ENCODE measurements around the gene IFITM1. TPM values are rescaled to one million over a fixed set of nuclear protein-coding genes. Genes with fewer than 3 reads are reported as not detected.
"Not testable (repeated sequence)": the region's sequence is repeated elsewhere in the genome, so short reads cannot be mapped to it uniquely, and the experiment has no call there.

IFITM1 gene
- total RNA-seq, 1 donor from 2014 or later = 56.8 TPM

DNA sequence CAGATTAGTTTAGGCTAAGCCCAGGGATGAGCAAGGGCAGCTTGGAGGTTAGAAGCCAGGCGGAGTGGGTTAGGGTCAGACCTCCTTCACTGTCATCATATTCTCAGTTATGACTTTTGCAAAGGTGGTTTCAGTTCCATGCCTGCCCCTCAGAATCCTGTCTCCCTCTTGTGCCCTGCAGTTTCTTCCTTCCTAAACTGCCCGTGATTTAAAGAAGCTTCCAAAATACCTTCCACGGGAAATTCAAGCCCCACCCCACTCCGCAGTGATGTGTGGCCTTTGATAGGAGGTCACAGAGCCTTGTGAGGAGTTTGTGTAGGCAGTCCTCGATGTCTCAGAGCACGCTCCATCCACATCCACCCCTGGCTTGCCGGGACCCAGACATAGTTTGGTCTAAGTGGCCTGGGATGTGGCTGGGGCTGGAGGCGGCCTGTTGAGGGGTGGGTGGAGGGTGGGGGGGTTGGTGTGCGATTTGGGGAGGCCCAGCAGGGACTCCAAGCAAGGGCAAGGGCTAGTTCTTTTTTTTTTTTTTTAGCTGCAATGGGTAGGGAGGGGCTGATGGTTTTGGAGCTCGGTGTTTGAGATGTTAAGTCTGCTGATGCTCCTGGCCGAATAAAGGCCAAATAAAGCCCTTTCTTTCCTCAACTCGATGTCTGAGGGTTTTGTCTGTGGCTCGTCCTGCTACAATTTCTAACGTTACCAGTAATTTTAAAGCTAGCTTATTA, 1.6 kb upstream of the IFITM1 start:
- no peak overlapping the region for H3K4me3 ChIP-seq (ENCODE audit: low read depth, low read length)

DNA sequence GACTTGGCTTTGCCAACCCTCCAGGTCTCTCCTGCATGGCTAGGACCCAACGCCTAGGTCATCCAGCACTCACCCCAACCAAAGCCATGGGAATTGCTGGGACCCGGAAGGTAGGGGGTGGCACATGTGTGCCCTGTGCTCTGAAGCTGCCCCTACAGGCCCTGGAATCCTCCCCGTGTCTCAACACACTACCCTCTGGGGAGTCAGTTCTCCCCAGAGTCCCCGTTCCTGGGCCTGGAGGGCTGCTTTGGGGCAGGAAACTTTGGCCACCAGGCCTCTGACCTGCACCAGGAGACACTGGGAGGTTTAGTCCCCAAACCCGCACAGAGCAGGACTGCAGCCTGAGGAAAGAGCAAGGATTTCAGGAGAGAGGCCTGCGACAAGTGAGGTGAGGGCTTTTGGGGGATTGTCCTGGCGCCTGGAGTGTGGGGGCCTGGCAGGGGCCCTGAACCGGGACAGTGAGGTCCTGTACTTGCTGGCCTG, 495 bp upstream of the IFITM1 start:
- DNase-seq (ENCODE audit: low read depth) = no peak
- H3K4me3 ChIP-seq (ENCODE audit: low read depth, low read length) = no peak overlapping the region
- TF ChIP-seq, protein P1, sequence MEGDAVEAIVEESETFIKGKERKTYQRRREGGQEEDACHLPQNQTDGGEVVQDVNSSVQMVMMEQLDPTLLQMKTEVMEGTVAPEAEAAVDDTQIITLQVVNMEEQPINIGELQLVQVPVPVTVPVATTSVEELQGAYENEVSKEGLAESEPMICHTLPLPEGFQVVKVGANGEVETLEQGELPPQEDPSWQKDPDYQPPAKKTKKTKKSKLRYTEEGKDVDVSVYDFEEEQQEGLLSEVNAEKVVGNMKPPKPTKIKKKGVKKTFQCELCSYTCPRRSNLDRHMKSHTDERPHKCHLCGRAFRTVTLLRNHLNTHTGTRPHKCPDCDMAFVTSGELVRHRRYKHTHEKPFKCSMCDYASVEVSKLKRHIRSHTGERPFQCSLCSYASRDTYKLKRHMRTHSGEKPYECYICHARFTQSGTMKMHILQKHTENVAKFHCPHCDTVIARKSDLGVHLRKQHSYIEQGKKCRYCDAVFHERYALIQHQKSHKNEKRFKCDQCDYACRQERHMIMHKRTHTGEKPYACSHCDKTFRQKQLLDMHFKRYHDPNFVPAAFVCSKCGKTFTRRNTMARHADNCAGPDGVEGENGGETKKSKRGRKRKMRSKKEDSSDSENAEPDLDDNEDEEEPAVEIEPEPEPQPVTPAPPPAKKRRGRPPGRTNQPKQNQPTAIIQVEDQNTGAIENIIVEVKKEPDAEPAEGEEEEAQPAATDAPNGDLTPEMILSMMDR (conservative IDR thresholded peaks at IDR 0.05; ENCODE audit: low read depth, low read length) = no peak

More for the DNA sequence above, 1.6 kb upstream of the IFITM1 start:
- no peak for DNase-seq (ENCODE audit: low read depth)
- TF ChIP-seq, protein P1 (conservative IDR thresholded peaks at IDR 0.05; ENCODE audit: low read depth, low read length) = no peak

DNA sequence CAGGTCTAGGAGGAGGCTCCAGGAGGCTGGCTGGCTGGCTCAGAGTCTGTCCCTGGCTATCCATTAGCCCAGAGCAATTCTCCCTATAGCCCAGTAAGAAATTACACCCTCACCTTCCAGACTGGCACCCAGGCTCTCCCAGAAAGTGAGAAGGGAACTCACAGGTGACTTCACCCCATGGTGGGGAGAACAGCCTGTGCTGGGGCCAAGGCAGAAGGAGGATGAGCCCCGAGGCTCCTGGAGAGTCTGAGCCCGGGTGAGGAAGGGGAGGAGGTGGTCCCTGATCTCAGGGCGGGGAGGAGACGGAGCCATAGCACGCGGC, 675 bp downstream of the IFITM1 start:
- H3K4me3 ChIP-seq (ENCODE audit: low read depth, low read length) = peak overlapping the region; percentile 56
- DNase-seq (ENCODE audit: low read depth) = not testable (repeated sequence)

DNA sequence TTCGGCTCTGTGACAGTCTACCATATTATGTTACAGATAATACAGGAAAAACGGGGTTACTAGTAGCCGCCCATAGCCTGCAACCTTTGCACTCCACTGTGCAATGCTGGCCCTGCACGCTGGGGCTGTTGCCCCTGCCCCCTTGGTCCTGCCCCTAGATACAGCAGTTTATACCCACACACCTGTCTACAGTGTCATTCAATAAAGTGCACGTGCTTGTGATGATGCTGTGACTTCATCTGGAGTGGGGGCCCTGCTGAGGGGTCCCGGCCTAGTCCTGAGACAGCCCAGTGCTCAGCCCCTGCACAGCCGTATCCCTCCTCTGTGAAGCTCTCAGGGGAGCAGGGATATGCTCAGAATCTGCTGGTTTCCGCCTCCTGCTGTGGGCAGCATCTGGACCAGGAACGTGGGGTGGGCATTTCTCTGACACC, 1.2 kb downstream of the IFITM1 start:
- TF ChIP-seq, protein P1 (conservative IDR thresholded peaks at IDR 0.05; ENCODE audit: low read depth, low read length) = no peak
- peak overlapping the region; percentile 56 for H3K4me3 ChIP-seq (ENCODE audit: low read depth, low read length)
- no peak for DNase-seq (ENCODE audit: low read depth)

DNA sequence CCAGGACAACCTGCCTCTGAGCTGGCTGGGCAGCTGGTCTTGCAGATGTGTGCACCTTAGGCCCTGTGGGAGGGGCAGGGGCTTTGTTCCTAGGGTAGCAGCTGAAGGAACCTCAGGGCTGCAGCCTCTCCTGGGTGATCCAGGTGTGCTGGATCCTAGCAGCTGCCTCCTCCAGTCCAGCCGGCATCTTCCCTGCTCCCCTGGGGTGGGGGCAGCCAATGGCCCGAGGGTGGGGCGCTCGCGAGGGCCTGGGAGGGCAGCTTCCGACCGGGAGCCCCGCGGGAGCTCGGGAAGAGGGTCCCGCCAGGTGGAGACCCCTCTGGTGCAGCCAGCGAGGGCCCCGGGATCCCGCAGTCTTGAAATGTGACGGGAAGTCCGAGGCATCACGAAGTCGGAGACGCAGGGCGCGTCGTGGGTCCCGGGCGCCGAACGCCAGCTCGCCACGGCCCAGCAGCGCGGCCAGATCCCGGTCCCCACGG, 1.7 kb downstream of the IFITM1 start:
- TF ChIP-seq, protein P1 (conservative IDR thresholded peaks at IDR 0.05; ENCODE audit: low read depth, low read length) = no peak
- H3K4me3 ChIP-seq (ENCODE audit: low read depth, low read length) = peak overlapping the region; percentile 56
- no peak for DNase-seq (ENCODE audit: low read depth)

DNA sequence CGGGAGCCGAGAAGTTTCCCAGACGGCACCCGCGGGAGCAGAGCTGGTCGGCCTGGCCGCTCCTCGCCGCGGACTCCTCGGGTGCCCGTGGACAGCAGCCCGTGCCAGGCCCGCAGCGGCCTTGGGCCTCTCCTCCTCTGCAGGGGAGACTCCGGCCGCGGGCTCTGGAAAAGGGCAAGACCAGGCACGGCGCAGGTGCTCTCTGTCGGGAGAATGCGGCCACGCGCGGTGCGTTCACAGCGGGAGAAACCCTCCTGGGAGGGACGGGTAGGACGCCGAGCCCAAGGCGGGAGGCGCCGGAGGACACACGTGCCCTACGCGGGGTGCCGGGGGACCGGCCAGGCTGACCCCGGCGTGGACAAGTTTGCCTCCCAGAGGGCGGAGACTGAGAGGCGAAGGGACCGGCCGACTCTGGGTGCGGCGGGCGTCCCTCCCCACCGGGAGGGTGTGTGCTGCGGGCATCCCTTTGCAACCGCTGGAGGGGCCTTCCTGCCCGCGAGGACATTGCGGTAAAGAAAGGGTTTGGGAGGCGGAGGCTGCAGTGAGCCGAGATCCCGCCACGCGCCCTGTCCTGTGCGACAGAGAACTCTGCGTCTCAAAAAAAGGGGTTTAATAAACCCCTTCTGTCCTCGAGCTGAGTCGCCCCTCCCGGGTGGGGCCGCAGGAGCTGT, 2.3 kb downstream of the IFITM1 start:
- no peak for DNase-seq (ENCODE audit: low read depth)
- peak overlapping the region; percentile 56 for H3K4me3 ChIP-seq (ENCODE audit: low read depth, low read length)
- TF ChIP-seq, protein P1 (conservative IDR thresholded peaks at IDR 0.05; ENCODE audit: low read depth, low read length) = no peak

DNA sequence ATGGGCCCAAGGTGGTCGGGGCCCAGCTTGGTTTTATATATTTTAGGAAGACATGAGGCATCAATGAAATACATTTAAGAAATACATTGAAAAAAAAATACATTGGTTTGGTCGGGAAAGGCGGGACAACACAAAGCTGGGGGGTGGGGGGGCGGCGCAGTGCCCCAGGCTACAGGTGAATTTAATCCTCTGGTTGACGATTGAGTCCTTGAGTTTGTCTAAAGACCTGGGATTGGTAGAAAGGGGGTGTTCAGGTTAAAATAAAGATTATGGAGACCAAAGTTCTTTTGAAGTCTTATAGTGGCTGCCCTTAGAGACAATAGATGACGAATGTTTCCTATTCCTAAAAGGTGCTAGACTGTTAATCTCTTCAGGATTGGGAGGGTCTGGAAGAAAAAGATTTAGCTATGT, 3.1 kb downstream of the IFITM1 start:
- TF ChIP-seq, protein P1 (conservative IDR thresholded peaks at IDR 0.05; ENCODE audit: low read depth, low read length) = no peak
- no peak for DNase-seq (ENCODE audit: low read depth)
- H3K4me3 ChIP-seq (ENCODE audit: low read depth, low read length) = peak overlapping the region; percentile 56

DNA sequence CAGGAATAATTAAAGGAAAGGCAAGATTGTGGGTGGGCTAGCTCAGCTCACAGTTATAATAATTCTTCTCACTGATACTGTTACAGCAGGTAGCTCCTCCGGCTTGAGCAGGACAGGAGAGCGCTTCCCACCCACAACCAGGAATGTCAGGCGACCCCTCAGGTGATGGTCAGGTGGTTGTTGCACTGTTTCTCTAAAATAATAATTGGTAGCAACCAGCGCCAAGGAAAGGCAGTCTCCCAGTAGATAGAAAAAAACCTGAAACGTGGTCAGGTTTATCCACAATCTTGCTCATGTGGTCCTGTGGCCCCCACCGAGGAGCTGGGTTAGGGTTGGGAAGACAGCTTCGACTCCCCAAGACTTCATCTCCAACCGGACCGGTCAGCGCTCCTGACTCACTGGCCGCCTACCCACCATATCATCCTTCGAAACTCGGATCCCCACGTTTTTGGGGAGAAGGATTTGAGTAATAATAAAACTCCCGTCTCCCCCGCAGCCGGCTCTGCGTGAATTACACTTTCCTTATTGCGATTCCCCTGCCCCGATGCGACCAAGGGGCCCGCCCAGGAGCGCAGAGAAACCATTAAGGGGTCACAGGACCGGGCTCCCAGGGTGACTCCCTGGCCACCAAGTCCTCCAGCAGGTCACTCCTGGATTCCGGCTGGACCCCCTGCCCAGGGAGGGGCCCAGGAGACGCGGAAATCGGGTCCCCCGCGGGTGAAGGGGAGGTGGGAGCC, 4.0 kb downstream of the IFITM1 start:
- H3K4me3 ChIP-seq (ENCODE audit: low read depth, low read length); DNase-seq (ENCODE audit: low read depth): not testable (repeated sequence)

DNA sequence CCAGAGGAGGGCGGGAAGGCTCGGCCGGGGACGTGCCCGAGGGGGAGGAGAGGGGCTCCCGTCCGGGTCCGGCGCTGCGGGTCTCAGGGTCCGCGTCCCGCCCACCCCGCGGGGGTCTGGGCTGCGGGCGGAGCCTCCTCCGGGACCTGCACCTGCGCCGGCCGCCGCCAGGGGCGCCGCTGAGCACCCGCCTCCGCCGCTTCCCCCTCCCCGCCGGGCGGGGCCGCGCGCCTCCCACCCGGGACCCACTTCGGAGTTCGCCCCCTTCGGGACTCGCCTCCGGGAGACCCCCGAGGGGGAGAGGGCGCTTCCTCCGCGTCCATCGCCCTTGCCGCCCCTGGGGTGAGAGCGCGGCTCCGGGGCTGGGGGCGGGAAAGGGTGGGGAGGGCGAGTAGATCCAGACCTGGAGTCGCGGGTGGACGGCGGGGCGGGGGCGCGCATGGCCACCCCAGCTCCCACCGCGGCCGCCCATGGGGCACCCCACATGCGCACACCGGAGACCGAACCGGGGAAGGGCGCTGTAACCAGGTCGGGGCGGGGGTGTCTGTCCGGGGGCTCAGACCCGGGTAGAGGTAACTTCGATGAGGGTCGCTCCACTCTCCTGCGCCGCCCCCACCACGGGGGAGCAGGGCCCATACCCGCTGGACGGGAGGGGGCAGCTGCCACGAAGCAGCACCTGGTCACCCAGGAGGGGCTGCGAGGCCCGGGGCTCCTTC, 4.7 kb downstream of the IFITM1 start:
- peak overlapping the region; percentile 80 for H3K4me3 ChIP-seq (ENCODE audit: low read depth, low read length)
- not testable (repeated sequence) for DNase-seq (ENCODE audit: low read depth)

Data from epithelial cell of proximal tubule (primary cell).